ENCODE results near the gene BIRC6.
A peak's percentile ranks its signal among the peaks of the same experiment; 100 is the strongest.

The BIRC6 gene

DNA sequence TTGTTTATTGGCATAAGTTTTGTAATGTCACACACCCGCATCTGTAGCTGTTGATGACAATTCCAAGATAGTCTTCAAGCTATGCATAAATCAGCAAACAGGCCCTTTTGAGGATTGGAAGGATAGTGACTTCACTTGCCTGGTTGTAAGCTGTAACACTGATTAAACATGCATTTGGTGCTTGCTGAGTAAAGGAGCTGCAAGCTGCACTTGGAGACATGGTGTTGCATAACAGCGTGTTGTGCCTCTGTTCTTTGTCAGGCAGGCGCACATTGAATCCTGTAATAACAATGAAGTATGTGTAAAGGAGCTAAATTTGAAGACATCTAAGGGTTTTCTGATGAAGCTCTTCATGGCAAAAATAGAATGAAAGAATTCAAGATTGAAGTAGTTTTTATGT, 202.3 kb downstream of the BIRC6 start:
- Mint-ChIP-seq H3K4me1 (peaks cover 6% of the 10 kb centered on the region), H3K36me3 (peaks cover 16% of the 10 kb centered on the region), H3K4me3 (no peak overlapping the region), H3K9me3 (no peaks in the 10 kb centered on the region), H3K27me3 (no peaks in the 10 kb centered on the region), H3K27ac (no peak overlapping the region)

DNA sequence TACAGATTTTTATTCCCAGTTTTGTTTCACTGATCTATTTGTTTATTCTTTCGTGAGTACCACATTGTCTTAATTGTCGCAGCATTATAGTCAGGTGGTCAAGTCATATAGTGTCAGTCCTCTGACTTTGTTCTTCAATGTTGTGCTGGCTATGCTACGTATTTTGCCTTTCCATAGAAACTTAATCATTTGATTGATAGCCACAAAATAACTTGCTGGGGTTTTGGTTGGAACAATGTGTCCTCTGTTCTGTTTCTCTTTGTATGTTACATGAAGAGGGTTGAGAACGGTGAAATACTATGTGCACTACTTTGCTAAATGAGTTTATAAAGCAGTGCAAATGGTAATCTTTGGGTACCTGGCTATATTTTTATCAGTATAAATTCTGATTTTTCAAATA, 206.1 kb downstream of the BIRC6 start:
- Mint-ChIP-seq H3K9me3 (no peaks in the 10 kb centered on the region), H3K27ac (no peak overlapping the region), H3K4me1 (peaks cover 11% of the 10 kb centered on the region), H3K36me3 (peaks cover 33% of the 10 kb centered on the region), H3K4me3 (no peak overlapping the region), H3K27me3 (no peaks in the 10 kb centered on the region)

DNA sequence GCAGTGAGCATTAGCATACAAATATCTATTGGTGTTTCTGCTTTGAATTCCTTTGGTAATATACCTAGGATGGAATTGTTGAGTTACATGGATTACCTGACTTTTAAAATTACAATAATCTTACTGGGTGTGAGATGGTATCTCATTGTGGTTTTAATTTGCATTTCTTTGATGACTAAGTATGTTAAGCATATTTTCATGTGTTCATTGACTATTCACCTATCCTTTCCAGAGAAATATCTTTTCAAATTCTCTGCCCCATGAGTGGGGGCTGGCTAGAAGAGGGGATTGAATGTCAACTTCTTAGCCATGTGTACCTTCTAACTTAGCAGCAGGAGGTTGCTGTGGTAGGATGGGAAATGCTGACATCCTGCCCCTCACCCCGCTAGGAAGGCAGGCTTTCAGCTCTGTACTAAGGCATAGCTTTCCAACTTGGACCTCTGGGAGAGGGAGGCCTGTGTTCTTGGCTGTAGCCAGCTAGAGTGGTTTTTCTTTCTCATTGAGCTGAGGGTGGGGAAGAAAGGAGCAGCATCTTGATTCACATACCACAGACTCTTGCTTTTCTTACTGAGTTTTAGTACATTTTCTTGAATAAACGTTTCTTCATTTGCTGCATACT, 207.7 kb downstream of the BIRC6 start:
- Mint-ChIP-seq H3K27me3 (no peaks in the 10 kb centered on the region), H3K4me3 (no peak overlapping the region), H3K4me1 (peaks cover 12% of the 10 kb centered on the region), H3K27ac (peak overlapping the region; percentile 53), H3K9me3 (no peaks in the 10 kb centered on the region), H3K36me3 (peaks cover 36% of the 10 kb centered on the region)

DNA sequence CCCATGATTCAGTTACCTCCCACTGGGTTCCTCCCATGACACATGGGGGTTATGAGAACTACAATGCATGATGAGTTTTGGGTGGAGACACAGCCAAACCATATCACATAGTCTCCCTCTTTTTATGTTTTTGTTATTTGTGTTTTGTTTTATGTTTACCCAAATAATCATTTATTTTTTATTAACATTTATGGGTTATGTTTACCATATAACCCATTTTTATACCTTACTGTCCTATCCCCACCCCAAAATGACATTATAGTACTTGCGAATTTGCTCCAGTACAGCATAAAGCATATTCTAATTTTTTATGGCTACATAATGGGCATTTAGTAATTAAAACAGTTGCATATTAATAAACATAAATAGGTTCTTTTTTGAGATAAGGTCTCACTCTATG, 209.1 kb downstream of the BIRC6 start:
- no peak overlapping the region for H3K4me3 Mint-ChIP-seq
- peaks cover 19% of the 10 kb centered on the region for H3K4me1 Mint-ChIP-seq
- peaks cover 31% of the 10 kb centered on the region for H3K36me3 Mint-ChIP-seq
- H3K27ac Mint-ChIP-seq = no peak overlapping the region
- H3K27me3 Mint-ChIP-seq = no peaks in the 10 kb centered on the region
- no peaks in the 10 kb centered on the region for H3K9me3 Mint-ChIP-seq

DNA sequence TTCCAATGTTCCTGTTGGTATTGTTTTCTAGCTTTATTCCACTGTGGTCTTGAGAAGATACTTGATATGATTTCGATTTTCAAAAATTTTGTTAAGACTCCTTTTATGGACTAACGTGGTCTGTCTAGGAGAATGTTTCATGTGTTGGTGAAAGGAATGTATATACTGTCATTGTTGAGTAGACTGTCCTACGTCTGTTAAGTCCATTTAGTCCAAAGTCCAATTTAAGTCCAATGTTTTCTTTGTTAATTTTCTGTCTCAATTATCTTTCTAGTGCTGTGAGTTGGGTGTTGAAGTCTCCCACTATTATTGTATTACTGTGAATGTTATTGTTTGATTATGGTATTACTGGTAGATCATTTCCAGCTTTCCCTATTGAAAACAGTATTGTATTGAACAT, 215.2 kb downstream of the BIRC6 start:
- Mint-ChIP-seq H3K9me3 (no peaks in the 10 kb centered on the region), H3K36me3 (peaks cover 18% of the 10 kb centered on the region), H3K27ac (peak overlapping the region; percentile 36), H3K4me3 (no peak overlapping the region), H3K4me1 (peaks cover 33% of the 10 kb centered on the region), H3K27me3 (no peaks in the 10 kb centered on the region)

DNA sequence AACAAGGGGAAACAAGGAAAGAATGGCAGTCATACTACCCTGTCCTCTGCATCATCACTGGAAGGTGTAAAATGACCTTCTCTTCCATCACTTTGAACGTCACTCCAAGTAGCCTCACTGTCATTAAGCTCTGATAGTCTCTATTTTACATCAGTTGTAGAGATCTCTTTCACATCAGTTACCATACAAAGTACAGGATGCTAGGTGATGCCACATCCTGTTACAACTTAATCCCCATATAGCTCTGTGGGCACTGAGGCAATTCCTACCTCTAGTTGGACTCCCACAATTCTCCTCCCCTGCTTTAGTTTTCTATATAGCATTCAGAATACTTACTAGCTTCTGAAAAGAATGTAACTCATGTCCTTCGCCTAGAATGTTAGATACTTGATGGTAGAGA, 215.9 kb downstream of the BIRC6 start:
- H3K9me3 Mint-ChIP-seq = no peaks in the 10 kb centered on the region
- no peak overlapping the region for H3K4me3 Mint-ChIP-seq
- peaks cover 33% of the 10 kb centered on the region for H3K4me1 Mint-ChIP-seq
- H3K27ac Mint-ChIP-seq = peak overlapping the region; percentile 12
- H3K27me3 Mint-ChIP-seq = no peaks in the 10 kb centered on the region
- H3K36me3 Mint-ChIP-seq = peaks cover 13% of the 10 kb centered on the region

DNA sequence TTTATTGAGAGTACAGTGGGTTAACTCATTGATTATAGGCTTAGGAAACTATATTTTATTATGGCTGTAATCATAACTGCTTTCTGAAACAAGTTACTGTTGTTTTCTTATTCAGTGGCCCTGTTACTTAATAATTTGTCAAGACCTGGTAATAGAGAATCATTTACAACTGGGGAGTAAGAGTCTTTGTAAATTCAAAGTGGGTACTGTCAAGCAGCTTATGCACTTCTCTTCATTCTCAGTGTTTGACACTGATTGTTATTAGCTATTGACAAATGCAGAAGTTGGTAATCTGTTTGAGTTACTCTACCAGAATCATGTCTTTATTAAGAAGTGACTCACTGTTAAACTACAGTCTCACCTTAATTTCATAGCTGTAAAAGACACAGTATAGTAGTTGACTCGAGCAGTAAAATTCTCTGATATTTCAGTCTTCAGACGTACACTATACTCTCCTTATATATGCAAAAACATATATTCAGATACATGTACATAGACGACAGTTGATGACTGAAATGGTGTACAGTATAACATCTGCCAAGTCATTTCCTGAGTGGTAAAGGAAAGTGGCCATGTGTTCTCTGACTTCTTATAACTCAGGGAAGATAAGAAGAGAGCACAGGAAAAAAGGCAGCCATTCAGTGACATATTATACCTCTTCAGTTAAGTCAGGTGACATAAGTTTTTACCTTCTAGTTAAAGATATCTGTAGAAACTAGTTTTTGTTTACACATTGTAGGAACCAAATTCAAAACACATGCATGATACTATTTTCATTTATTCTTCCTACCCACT, 235.0 kb downstream of the BIRC6 start:
- no peaks in the 10 kb centered on the region for H3K9me3 Mint-ChIP-seq
- H3K36me3 Mint-ChIP-seq = peaks cover 10% of the 10 kb centered on the region
- H3K27ac Mint-ChIP-seq = peak overlapping the region; percentile 94
- no peaks in the 10 kb centered on the region for H3K27me3 Mint-ChIP-seq
- peaks cover 42% of the 10 kb centered on the region for H3K4me1 Mint-ChIP-seq
- H3K4me3 Mint-ChIP-seq = peak overlapping the region; percentile 23

DNA sequence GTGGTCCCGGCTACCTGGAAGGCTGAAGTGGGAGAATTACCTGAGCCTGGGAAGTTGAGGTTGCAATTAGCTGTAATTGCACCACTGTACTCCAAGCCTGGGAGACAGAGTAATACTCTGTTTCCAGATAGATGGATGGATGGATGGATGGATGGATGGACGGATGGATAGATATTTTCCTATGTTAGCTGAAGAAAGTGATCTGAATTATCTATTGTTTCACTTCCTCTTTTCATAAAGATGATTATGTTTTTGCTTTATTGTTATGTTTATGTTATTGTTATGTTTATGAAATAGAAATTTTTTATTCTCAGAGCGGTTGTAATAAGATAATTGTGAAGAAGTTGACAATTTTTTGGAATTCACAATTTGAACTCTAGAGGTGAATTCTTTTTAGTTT, 237.8 kb downstream of the BIRC6 start:
- peaks cover 12% of the 10 kb centered on the region for H3K36me3 Mint-ChIP-seq
- no peaks in the 10 kb centered on the region for H3K27me3 Mint-ChIP-seq
- peaks cover 35% of the 10 kb centered on the region for H3K4me1 Mint-ChIP-seq
- no peaks in the 10 kb centered on the region for H3K9me3 Mint-ChIP-seq
- H3K27ac Mint-ChIP-seq = no peak overlapping the region
- H3K4me3 Mint-ChIP-seq = no peak overlapping the region

DNA sequence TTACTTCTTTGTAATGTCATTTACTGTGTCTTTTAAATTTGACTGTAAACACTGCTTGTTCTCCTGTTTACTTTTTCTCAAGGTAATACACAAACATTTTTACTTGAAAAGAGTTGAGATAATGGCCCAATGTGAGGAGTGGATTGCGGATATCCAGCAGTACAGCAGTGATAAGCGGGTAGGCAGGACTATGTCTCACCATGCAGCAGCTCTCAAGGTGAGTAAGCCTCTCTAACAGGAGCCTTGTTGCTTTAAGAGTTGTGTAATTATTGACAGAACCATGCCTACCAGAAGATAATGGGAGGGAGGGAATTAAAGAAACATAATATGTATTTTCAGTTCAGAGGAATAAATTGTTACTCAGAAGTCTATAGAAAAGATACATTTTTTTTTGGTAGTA, 254.5 kb downstream of the BIRC6 start:
- Mint-ChIP-seq H3K27me3 (no peaks in the 10 kb centered on the region), H3K9me3 (no peaks in the 10 kb centered on the region), H3K27ac (no peak overlapping the region), H3K4me1 (no peaks in the 10 kb centered on the region), H3K4me3 (no peak overlapping the region), H3K36me3 (peaks cover 16% of the 10 kb centered on the region)

DNA sequence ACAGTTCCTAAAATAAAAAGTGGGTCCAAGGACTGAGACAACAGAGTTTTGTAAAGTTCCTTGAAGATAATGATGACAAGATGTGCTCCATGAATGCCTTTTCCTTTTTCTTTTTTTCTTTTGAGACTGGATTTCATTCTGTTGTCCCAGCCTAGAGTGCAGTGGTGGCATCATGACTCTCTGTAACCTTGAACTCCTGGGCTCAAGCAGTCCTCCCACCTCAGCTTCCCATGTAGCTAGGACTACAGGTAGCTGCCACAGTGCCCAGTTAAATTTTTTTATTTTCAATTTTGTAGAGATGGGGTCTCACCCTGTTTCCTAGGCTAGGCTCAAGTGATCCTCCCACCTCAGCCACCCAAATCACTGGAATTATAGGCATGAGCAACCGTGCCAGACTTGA, 254.9 kb downstream of the BIRC6 start:
- Mint-ChIP-seq H3K4me1 (no peaks in the 10 kb centered on the region), H3K4me3 (no peak overlapping the region), H3K36me3 (peaks cover 16% of the 10 kb centered on the region), H3K27ac (no peak overlapping the region), H3K27me3 (no peaks in the 10 kb centered on the region), H3K9me3 (no peaks in the 10 kb centered on the region)

DNA sequence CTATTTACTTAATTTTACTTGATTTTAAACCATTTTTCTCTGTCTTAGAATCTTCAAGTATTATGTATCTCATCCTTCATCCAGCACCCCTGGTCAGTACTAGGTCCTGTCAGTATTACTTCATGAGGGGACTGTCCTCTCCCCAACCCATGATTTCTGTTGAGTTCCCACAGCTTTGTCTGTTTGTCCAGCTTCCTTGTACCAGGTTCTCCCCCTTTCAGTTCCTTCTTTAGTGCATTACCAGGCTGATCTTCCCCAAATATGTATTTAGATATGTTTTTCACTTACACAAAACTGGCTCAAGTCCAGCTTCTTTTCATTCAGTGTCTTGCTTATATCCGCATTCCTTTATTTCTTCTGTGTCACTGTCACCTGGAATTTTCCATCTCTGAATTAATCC, 257.3 kb downstream of the BIRC6 start:
- Mint-ChIP-seq H3K27ac (peak overlapping the region; percentile 79), H3K9me3 (no peaks in the 10 kb centered on the region), H3K27me3 (no peaks in the 10 kb centered on the region), H3K36me3 (peaks cover 15% of the 10 kb centered on the region), H3K4me1 (no peaks in the 10 kb centered on the region), H3K4me3 (no peak overlapping the region)

DNA sequence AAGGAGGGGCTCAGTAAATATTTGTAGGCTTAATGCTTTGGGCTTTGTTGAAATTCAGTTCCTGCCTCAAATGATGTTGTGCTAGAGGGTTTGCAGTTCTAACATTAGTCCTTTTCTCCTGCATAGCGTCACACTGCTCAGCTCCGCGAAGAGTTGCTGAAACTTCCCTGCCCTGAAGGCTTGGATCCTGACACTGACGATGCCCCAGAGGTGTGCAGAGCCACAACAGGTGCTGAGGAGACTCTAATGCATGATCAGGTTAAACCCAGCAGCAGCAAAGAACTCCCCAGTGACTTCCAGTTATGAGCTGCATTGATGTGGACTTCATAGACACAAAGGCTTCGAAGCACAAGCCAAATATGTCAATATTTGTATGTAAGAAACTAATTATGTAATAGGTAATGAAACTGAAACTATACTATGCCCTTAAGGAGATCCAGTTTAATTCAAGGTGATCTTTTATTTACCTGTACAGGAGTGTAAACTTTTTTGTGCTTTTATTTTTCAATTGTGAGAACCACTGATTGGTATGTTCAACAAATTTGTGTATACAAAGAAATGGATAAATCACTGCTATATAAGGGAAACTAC, 260.9 kb downstream of the BIRC6 start:
- Mint-ChIP-seq H3K4me1 (no peaks in the 10 kb centered on the region), H3K36me3 (peaks cover 10% of the 10 kb centered on the region)

DNA sequence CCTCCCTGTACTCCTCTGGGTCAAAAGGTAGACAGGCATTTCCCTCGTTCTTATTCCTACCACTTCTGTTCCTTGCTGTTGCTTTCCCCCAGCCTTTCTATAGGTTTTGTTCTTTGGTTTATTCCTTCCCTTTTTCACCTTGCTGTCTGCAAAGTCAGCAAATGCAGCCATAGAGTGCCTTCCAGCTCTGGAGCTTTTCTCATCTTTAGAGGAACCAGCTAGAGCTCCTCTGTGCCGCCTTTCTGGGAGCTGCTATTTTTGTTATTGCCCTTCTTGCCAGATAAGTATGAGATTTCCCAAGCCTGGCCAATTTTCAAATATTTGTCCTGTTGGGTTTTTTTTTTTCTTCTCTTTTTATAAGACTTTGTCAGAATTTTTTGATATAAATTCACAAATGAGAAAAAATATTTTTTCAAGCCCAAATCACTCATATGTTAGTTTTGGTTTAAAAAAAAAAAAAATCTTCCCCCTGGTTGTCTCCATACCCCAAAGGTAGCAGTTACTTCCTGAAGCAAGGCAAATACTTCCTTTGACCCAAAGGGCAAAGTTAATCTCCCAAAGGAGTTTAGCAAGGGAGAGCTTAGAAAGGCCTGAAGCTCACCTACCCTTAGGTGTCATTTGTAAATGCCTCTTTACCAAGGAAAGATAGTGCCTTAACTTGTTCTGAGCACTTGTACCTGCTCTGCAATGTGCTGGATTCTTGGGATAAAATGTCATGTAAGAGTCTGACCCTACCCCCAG, 265.9 kb downstream of the BIRC6 start:
- no peaks in the 10 kb centered on the region for H3K27me3 Mint-ChIP-seq
- no peaks in the 10 kb centered on the region for H3K9me3 Mint-ChIP-seq
- H3K4me1 Mint-ChIP-seq = peaks cover 7% of the 10 kb centered on the region
- no peaks in the 10 kb centered on the region for H3K36me3 Mint-ChIP-seq
- H3K4me3 Mint-ChIP-seq = peak overlapping the region; percentile 19
- peak overlapping the region; percentile 77 for H3K27ac Mint-ChIP-seq

More for the DNA sequence above, 260.9 kb downstream of the BIRC6 start:
- Mint-ChIP-seq H3K27ac (no peak overlapping the region), H3K4me3 (no peak overlapping the region), H3K9me3 (no peaks in the 10 kb centered on the region), H3K27me3 (no peaks in the 10 kb centered on the region)

DNA sequence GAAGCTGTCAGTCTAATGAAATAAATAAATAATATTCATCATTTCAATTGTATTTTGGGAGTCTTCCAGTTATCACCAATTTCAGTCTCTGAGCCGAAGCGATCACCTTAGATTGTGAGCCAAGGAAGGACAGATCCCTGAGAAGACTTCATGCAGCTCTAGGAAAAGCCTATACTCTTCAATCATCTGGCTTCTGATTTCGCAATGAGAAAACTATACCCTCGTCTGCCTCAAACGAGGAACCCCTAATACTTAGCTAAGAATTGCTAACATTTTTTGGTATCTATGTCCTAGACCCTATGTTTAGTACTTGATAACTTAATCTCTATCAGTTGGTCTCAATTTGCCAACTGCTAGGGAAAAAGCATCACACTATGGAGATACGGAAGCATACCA, 266.5 kb downstream of the BIRC6 start:
- Mint-ChIP-seq H3K4me1 (peaks cover 10% of the 10 kb centered on the region), H3K27ac (no peak overlapping the region)

DNA sequence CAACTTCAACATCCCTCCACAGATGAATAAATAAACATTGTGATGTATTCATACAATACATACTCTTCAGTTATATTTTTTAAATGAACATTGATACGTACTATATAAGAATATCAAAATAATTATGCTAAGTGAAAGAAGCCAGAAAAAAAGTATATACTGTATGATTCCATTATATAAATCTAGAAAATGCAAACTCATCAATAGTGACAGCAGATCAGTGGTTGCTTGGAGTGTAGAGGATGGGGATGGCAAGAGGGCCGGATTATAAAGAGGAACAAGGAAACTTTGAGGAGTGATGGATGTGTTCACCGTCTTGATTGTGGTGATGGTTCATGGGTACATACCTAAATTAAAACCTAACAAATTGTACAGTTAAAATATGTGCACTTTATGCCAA, 268.0 kb downstream of the BIRC6 start:
- peak overlapping the region; percentile 11 for H3K27ac Mint-ChIP-seq
- peaks cover 17% of the 10 kb centered on the region for H3K4me1 Mint-ChIP-seq

More for the DNA sequence above, 266.5 kb downstream of the BIRC6 start:
- Mint-ChIP-seq H3K4me3 (no peak overlapping the region), H3K27me3 (no peaks in the 10 kb centered on the region), H3K36me3 (peaks cover under 1% of the 10 kb centered on the region), H3K9me3 (no peaks in the 10 kb centered on the region)

More for the DNA sequence above, 268.0 kb downstream of the BIRC6 start:
- Mint-ChIP-seq H3K36me3 (peaks cover 4% of the 10 kb centered on the region), H3K4me3 (no peak overlapping the region), H3K27me3 (no peaks in the 10 kb centered on the region), H3K9me3 (no peaks in the 10 kb centered on the region)

Measured in activated naive CD4-positive, alpha-beta T cell treated with anti-CD3 and anti-CD28 coated beads, Interleukin-2, amount 50 U/mL, for 24 hours (primary cell).